Measurements from ENCODE around the gene KCTD18. TPM values are rescaled to one million over a fixed set of nuclear protein-coding genes. Genes with fewer than 3 reads are reported as not detected.
A peak's percentile ranks its signal among the peaks of the same experiment; 100 is the strongest.

Gene KCTD18
- total and polyA plus RNA-seq, 5 donors: 6.7 to 13.4 (median 11.7) TPM

DNA sequence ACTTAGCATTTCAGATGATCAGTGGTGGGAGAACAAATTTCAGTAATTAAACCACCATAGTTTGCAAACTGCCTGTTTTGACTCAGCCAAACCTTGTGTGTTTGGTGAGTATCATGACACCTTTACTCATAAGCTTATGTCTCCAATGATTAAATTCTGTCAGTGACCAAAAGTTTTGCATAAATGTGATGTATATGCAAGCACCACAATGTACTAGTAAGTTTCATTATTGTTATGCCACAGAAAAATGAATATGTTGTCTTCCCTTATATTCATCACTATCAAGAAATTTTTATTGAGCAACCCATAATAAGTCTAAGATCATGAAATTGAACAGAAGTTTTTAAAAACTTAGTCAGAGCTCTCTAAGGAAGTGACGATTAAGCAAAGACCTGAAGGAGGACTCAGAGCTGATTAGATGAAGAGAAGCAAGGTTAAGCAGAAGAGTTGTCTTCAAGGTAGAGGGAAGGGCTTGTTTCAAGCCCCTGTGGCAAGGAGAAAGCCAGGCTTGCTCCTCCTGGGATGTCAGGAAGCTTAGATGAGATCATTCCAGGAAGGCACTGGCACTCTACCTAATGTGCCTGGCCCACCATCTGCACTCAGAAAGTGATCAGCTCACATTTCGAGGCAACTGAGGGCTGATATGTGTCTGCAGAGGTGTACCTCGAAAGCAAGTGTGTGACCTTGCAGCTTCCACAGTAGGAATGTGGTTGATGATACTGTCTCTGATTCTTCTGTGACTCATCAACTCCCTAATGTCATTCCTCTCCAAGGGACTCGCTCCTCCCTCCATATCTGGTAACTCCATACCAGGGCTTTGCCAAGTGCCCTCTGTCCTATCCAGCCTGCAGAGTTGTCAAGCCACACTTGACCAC, 54.7 kb downstream of the KCTD18 start:
- H3K4me1 ChIP-seq (ENCODE audit: control insufficient read depth, insufficient read depth, low read length): peaks cover 14% of the 10 kb centered on the region
- no peaks in the 10 kb centered on the region for H3K9me3 ChIP-seq (ENCODE audit: control insufficient read depth, low read length)
- no peak for DNase-seq
- WGBS: 67% methylated on average over 4 of the region's 4 CpGs
- H3K4me3 ChIP-seq (ENCODE audit: low read length): no peak overlapping the region
- peak; percentile 78 to 82 for ATAC-seq
- no peaks in the 10 kb centered on the region for H3K27me3 ChIP-seq (ENCODE audit: control insufficient read depth, insufficient read depth)
- intact Hi-C loops (cut with DNase I): no loop called here
- H3K27ac ChIP-seq (ENCODE audit: low read length): peak overlapping the region; percentile 84

DNA sequence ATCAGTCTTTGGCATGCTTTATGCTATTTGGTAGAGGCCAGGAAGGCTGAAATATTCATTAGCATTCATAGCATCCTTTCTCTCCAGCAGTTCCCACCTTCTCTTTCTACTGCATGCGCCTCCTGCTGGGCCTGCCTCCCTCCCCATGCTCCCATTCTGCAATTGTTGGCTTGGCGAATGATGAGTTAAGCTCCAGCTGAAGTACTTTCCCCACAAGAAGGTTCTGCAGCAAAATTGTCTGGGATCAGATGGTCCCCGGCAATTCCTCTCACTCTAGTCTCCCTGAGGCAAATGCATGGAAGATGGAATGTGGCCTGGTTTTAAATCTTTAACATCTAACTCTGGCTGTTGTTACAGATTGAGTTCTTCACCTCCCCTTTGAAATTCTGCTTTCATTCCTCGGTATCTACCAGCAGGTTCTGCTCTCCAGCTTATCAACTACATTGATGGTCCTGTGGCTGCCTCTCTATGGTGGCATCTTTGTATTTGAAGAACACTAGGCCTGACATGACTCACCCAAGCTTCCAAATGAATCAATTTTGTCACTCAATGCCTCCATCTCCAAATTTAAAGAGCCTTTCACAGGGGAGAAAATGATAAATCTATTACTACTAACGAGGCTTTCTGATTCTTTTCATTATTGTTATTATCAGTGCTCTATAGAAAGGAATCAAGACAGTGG, 55.9 kb downstream of the KCTD18 start:
- Histone ChIP-seq H3K4me3 (ENCODE audit: low read length) (no peak overlapping the region), H3K27me3 (ENCODE audit: control insufficient read depth, insufficient read depth) (no peaks in the 10 kb centered on the region), H3K4me1 (ENCODE audit: control insufficient read depth, insufficient read depth, low read length) (peaks cover 14% of the 10 kb centered on the region), H3K9me3 (ENCODE audit: control insufficient read depth, low read length) (no peaks in the 10 kb centered on the region), H3K27ac (ENCODE audit: low read length) (no peak overlapping the region)
- intact Hi-C loops (cut with DNase I): no loop called here
- DNase-seq (no peak), ATAC-seq (no peak)
- 74% methylated on average over 5 of the region's 5 CpGs for WGBS

DNA sequence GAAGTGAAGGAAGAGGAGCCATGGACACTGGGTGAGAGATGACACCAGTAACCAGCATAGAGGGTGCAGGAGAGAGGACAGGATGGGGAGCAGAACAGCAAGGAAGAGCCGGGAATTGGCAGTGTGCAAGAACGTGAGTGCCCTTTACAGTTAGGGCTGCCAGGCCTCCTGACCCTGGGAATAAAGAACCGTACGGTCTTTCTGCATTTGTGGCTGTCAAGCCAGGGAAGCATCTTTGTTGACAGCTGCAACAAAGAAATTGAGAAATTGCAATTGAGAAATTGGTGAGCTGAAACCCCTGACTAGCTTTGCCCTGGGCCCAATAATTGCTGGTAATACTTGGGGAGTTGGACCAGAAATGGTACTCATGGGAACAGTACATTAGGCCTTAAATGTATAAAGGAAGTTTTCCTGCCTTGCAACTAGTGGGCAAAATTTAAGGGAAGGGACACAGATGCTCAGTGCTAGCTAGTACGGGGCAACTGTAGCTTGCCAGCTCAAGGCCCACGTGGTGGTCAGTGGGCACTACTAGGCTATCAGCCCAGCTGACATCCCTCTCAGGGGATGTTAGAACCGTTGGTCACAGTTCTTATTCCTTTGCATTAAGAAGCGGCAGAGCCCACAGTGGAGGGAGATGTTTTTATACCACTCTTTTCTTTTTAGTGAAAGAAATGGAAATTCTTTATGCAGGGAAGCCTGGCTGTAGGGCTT, 56.6 kb downstream of the KCTD18 start:
- WGBS: 88% methylated on average over 8 of the region's 8 CpGs
- intact Hi-C loops (cut with DNase I): no loop called here
- ATAC-seq (no peak), DNase-seq (no peak)
- Histone ChIP-seq H3K27ac (ENCODE audit: low read length) (no peak overlapping the region), H3K4me3 (ENCODE audit: low read length) (no peak overlapping the region), H3K27me3 (ENCODE audit: control insufficient read depth, insufficient read depth) (no peaks in the 10 kb centered on the region), H3K4me1 (ENCODE audit: control insufficient read depth, insufficient read depth, low read length) (peaks cover 14% of the 10 kb centered on the region), H3K9me3 (ENCODE audit: control insufficient read depth, low read length) (no peaks in the 10 kb centered on the region)

DNA sequence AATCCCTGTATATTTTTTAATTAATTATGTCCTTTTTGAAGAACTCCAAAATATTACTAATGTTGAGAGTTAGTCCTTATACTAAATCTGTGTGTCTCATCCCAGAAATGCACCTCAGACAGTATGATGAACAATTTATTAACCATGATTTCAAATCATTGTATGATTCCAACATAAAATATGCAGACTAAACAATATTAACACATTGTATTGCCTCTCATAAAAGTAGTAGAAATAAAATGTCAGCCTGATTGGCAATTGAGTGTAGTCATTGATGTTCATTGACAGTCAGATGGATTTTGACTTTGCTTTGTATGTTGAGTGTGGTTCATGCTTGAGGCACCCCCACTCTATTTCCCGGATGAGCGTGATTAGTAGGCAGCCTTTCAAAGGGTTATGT, 57.5 kb downstream of the KCTD18 start:
- over 99% methylated on average over 2 of the region's 2 CpGs for WGBS
- H3K9me3 ChIP-seq (ENCODE audit: control insufficient read depth, low read length): no peaks in the 10 kb centered on the region
- no peak for ATAC-seq
- DNase-seq: no peak
- no peaks in the 10 kb centered on the region for H3K27me3 ChIP-seq (ENCODE audit: control insufficient read depth, insufficient read depth)
- no peak overlapping the region for H3K27ac ChIP-seq (ENCODE audit: low read length)
- H3K4me1 ChIP-seq (ENCODE audit: control insufficient read depth, insufficient read depth, low read length): peaks cover 12% of the 10 kb centered on the region
- intact Hi-C loops (cut with DNase I): no loop called here
- no peak overlapping the region for H3K4me3 ChIP-seq (ENCODE audit: low read length)

DNA sequence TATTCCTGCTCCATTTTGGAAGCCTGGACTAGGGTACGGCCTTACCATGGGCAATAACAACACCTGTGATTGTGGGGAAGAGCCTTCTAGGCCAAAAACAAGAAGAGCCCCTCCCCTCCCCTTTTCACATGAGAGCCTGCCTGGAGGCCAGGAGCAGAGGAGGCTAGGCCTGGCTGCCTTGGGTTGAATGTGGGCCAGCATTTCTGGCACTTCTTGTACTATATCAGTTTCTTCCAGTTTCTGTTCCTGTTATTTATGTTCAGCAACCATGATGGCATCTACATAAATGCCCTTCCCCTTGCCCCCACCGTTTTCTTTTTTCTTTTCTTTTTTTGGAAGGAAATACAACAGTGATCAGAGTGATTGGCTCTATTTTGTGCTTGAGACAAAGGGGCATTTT, 58.4 kb downstream of the KCTD18 start:
- Histone ChIP-seq H3K4me3 (ENCODE audit: low read length) (no peak overlapping the region), H3K4me1 (ENCODE audit: control insufficient read depth, insufficient read depth, low read length) (peaks cover 11% of the 10 kb centered on the region), H3K9me3 (ENCODE audit: control insufficient read depth, low read length) (no peaks in the 10 kb centered on the region), H3K27me3 (ENCODE audit: control insufficient read depth, insufficient read depth) (no peaks in the 10 kb centered on the region), H3K27ac (ENCODE audit: low read length) (no peak overlapping the region)
- 85% methylated on average over 2 of the region's 2 CpGs for WGBS
- intact Hi-C loops (cut with DNase I): no loop called here
- ATAC-seq (peak in 1 of 2 donors; percentile 12), DNase-seq (peak in 1 of 3 donors; percentile 37)

DNA sequence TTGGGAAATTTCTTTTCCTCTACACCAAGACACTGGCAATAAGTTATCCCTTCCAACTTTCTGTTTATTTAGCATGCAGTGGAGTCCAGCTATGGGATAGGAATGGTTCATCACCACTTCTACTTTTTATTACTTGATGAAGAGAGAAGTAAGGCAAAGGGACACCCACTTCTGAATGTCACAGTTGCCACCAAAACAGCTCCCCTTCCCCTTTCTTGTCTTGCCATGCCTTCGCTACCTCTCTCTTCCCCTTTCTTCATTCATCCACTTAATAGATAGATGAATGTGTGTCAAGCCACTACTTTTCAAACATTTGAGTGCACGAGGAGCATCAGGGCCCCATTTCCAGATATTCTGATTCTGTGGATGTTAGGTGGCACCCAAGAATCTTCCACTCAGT, 59.6 kb downstream of the KCTD18 start:
- DNase-seq (no peak), ATAC-seq (no peak)
- Histone ChIP-seq H3K9me3 (ENCODE audit: control insufficient read depth, low read length) (no peaks in the 10 kb centered on the region), H3K27me3 (ENCODE audit: control insufficient read depth, insufficient read depth) (no peaks in the 10 kb centered on the region), H3K4me3 (ENCODE audit: low read length) (no peak overlapping the region), H3K4me1 (ENCODE audit: control insufficient read depth, insufficient read depth, low read length) (peaks cover 2% of the 10 kb centered on the region), H3K27ac (ENCODE audit: low read length) (no peak overlapping the region)
- 85% methylated on average over 2 of the region's 2 CpGs for WGBS
- intact Hi-C loops (cut with DNase I): no loop called here

DNA sequence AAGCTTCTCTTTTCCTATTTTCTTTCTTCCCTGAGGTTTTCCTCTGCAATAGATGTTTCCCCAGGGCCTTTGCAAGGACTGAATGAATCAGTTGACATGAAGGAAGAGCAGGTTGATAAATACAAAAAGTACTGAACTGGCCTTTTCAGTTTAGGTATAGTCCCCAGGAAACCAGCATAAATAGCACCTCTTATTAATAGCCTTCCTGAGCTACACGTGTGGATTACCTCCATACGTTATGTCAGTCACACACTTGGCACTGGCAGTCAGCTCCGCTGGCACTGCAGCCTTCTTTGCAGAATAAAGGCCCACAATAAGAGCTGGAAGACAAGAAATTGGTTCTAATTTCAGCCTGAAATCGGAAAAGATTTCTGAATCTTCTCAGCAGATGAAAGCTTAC, 60.7 kb downstream of the KCTD18 start:
- WGBS: 72% methylated on average over 4 of the region's 4 CpGs
- Histone ChIP-seq H3K27ac (ENCODE audit: low read length) (no peak overlapping the region), H3K4me3 (ENCODE audit: low read length) (no peak overlapping the region), H3K9me3 (ENCODE audit: control insufficient read depth, low read length) (no peaks in the 10 kb centered on the region), H3K27me3 (ENCODE audit: control insufficient read depth, insufficient read depth) (no peaks in the 10 kb centered on the region), H3K4me1 (ENCODE audit: control insufficient read depth, insufficient read depth, low read length) (peaks cover 4% of the 10 kb centered on the region)
- DNase-seq: no peak
- intact Hi-C loops (cut with DNase I): no loop called here
- ATAC-seq: no peak

DNA sequence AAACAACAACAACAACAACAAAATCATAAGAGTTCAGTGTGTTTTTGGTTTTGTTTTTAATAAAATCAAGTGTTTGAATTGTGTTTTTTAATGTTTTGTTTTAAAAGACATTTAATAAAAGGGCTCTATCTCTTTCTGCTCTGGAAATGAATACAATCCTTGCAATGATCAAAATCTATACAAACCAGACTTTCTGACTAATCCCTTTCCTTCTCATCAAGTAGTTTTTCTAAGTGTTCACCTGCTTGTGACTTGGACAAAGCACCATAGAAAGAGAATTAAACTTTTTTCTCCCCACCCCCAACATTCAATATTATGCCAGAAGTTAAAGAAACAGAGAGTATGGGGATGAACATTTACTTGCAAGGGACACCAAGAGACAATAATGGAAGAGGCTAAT, 61.4 kb downstream of the KCTD18 start:
- Histone ChIP-seq H3K27ac (ENCODE audit: low read length) (no peak overlapping the region), H3K4me1 (ENCODE audit: control insufficient read depth, insufficient read depth, low read length) (peaks cover 4% of the 10 kb centered on the region), H3K27me3 (ENCODE audit: control insufficient read depth, insufficient read depth) (no peaks in the 10 kb centered on the region), H3K9me3 (ENCODE audit: control insufficient read depth, low read length) (no peaks in the 10 kb centered on the region), H3K4me3 (ENCODE audit: low read length) (no peak overlapping the region)
- DNase-seq: no peak
- ATAC-seq: no peak
- intact Hi-C loops (cut with DNase I): no loop called here

DNA sequence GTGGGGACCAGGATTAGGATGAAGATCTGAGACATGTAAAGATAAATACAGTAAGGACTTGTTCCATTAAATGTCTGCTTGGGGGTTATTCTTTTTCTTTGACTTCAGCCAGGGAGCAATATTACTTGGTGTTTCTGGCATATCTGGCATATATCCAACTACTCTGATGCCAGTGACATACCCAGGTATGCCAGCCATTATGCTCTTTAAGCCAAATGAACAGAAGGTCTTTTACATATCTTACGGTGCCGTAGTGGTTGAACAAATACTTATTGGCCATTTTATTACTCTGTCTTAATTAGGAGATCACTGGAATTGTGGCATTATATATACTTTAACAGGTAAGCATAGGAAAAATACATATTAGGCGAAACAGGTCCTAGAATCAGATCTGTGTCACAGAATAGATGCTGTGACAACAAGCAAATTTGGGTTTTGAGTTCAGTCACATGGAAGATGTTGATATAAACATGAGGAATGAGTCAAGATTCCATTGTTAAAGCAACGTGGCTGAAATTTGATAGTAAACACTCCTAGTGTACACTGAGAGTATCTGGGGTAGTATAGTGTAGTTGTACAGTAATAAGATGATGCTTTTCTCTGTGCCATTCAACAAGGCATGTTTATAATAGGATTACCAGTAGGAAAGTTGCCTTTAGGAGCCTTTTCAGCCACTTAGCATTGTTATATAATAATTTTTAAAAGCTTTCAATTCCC, 62.6 kb downstream of the KCTD18 start:
- H3K9me3 ChIP-seq (ENCODE audit: control insufficient read depth, low read length): no peaks in the 10 kb centered on the region
- no peak overlapping the region for H3K4me3 ChIP-seq (ENCODE audit: low read length)
- no peak for ATAC-seq
- H3K27me3 ChIP-seq (ENCODE audit: control insufficient read depth, insufficient read depth): no peaks in the 10 kb centered on the region
- no peak for DNase-seq
- no peak overlapping the region for H3K27ac ChIP-seq (ENCODE audit: low read length)
- intact Hi-C loops (cut with DNase I): no loop called here
- H3K4me1 ChIP-seq (ENCODE audit: control insufficient read depth, insufficient read depth, low read length): peaks cover 4% of the 10 kb centered on the region
- 94% methylated on average over 4 of the region's 4 CpGs for WGBS

DNA sequence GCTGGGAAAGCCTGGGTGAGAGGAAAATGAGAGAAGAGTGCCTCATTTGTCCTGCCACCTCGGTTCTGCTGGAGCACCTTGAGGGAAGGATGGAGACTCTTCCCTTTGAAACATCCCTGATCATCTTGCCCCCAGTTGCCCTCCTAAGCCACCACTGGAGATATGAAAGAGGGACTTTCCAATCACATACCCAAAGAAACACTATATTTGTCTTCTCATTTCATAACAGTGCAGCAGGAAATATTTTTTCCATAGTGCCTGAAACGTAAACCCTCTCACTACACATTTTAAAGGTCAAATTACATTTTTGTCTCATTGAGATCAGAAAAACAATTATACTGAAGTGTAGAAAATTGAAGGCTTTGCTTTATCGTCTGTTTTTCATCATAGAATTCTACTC, 63.3 kb downstream of the KCTD18 start:
- Histone ChIP-seq H3K9me3 (ENCODE audit: control insufficient read depth, low read length) (no peaks in the 10 kb centered on the region), H3K27ac (ENCODE audit: low read length) (no peak overlapping the region), H3K4me3 (ENCODE audit: low read length) (no peak overlapping the region), H3K27me3 (ENCODE audit: control insufficient read depth, insufficient read depth) (no peaks in the 10 kb centered on the region), H3K4me1 (ENCODE audit: control insufficient read depth, insufficient read depth, low read length) (peaks cover 4% of the 10 kb centered on the region)
- 94% methylated on average over 3 of the region's 3 CpGs for WGBS
- DNase-seq (no peak), ATAC-seq (no peak)
- intact Hi-C loops (cut with DNase I): no loop called here
